Measurements from ENCODE around the gene TNNC1. TPM values are rescaled to one million over a fixed set of nuclear protein-coding genes. Genes with fewer than 3 reads are reported as not detected.

The TNNC1 gene
- total RNA-seq, 4 donors from 2014 or later = 1.2 to 7.1 (median 4.0) TPM; not detected in 1

DNA sequence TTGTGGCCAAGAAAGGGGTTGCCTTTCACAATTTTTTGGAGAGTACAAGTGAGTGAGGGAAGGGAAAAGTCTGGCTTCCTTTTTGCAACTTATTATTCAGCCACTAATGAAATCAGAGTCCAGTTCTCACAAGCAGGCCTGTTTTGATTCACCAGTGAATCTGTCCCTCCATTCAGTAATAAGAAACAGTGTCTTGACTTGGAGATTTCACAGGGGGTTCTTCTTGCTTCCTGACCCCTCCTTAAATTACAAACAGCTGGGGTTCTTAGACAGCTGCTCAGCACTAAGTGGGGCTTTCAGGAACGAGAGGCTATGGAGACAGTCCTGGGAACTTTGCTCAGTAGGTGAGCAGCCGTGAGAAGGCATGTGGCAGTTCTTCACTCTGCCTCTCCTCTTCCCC, 33.5 kb downstream of the TNNC1 start:
- TF ChIP-seq, protein P1, sequence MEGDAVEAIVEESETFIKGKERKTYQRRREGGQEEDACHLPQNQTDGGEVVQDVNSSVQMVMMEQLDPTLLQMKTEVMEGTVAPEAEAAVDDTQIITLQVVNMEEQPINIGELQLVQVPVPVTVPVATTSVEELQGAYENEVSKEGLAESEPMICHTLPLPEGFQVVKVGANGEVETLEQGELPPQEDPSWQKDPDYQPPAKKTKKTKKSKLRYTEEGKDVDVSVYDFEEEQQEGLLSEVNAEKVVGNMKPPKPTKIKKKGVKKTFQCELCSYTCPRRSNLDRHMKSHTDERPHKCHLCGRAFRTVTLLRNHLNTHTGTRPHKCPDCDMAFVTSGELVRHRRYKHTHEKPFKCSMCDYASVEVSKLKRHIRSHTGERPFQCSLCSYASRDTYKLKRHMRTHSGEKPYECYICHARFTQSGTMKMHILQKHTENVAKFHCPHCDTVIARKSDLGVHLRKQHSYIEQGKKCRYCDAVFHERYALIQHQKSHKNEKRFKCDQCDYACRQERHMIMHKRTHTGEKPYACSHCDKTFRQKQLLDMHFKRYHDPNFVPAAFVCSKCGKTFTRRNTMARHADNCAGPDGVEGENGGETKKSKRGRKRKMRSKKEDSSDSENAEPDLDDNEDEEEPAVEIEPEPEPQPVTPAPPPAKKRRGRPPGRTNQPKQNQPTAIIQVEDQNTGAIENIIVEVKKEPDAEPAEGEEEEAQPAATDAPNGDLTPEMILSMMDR (IDR thresholded peaks at IDR 0.05) = no peak
- TF ChIP-seq POLR2A (IDR thresholded peaks at IDR 0.05; ENCODE audit: low read depth) = no peak
- no peak for TF ChIP-seq EP300 (IDR thresholded peaks at IDR 0.05)
- TF ChIP-seq POLR2AphosphoS5 (IDR thresholded peaks at IDR 0.05) = no peak
- intact Hi-C loops (cut with DNase I) = no loop called here
- no peak overlapping the region for H3K4me3 ChIP-seq
- peaks cover 0 to 23% (median 11%) of the 10 kb centered on the region in 4 donors for H3K36me3 ChIP-seq
- peaks cover 0 to 13% (median 8%) of the 10 kb centered on the region in 4 donors for H3K4me1 ChIP-seq
- 71% methylated on average over 2 of the region's 2 CpGs for WGBS
- H3K27me3 ChIP-seq = no peaks in the 10 kb centered on the region
- no peaks in the 10 kb centered on the region for H3K9me3 ChIP-seq
- H3K27ac ChIP-seq (replicated peaks in 1 of 4) = no peak overlapping the region
- DNase-seq (ENCODE audit: extremely low spot score) = no peak

DNA sequence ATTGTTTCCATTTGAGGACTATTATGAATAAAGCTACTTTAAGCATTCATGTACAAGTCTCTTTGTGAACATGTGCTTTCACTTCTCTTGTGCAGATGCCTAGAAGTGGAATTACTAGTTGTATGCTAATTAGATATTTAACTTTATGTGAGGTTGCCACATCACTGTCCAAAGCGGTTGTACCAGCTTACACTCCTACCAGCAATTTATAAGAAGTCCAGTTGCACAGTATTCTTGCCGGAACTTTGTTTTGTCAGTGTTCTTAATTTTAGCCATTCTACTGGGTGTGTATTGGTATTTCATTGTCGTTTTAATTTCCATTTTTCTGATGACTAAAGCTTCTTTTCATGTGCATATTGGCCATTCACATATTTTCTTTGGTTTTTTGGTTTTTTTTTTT, 38.0 kb downstream of the TNNC1 start:
- TF ChIP-seq, protein P1 (IDR thresholded peaks at IDR 0.05) = no peak
- TF ChIP-seq EP300 (IDR thresholded peaks at IDR 0.05) (no peak), POLR2A (IDR thresholded peaks at IDR 0.05; ENCODE audit: low read depth) (no peak), POLR2AphosphoS5 (IDR thresholded peaks at IDR 0.05) (no peak)
- Histone ChIP-seq H3K4me1 (peaks cover 19 to 34% (median 27%) of the 10 kb centered on the region in 4 donors), H3K27me3 (no peaks in the 10 kb centered on the region), H3K36me3 (peaks cover 0 to 10% (median 8%) of the 10 kb centered on the region in 4 donors), H3K27ac (replicated peaks in 1 of 4) (no peak overlapping the region), H3K9me3 (no peaks in the 10 kb centered on the region), H3K4me3 (no peak overlapping the region)
- no peak for DNase-seq (ENCODE audit: extremely low spot score)
- WGBS = 85% methylated on average over 3 of the region's 3 CpGs
- intact Hi-C loops (cut with DNase I) = no loop called here

DNA sequence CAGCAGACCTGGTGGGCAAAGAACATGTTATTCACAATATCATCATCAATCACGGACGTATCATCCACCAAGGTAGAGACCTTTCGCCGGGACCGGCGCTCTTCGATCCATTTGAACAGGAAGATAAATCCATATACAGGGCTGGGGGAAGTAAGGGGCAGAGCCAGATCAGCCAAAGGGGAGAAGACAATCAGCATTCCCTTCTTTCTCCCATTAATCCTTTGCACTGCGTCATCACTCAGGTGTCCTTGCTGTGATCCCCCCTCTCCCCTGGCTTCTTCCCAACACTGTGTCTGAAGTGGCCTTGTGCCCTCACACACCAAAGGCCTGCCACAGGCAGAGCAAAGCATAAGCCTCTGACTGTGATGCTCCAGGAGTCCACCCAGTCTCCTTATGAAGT, 45.4 kb downstream of the TNNC1 start:
- H3K4me1 ChIP-seq = peaks cover 33 to 65% (median 52%) of the 10 kb centered on the region in 4 donors
- no peaks in the 10 kb centered on the region for H3K9me3 ChIP-seq
- 95% methylated on average over 7 of the region's 8 CpGs for WGBS
- peaks cover 22 to 51% (median 49%) of the 10 kb centered on the region in 4 donors for H3K36me3 ChIP-seq
- no peak for DNase-seq (ENCODE audit: extremely low spot score)
- TF ChIP-seq POLR2AphosphoS5 (IDR thresholded peaks at IDR 0.05) (no peak), POLR2A (IDR thresholded peaks at IDR 0.05; ENCODE audit: low read depth) (no peak), EP300 (IDR thresholded peaks at IDR 0.05) (no peak)
- TF ChIP-seq, protein P1 (IDR thresholded peaks at IDR 0.05) = no peak
- H3K27ac ChIP-seq (replicated peaks in 1 of 4) = no peak overlapping the region
- H3K4me3 ChIP-seq = peak overlapping the region; percentile 89 to 98 (median 92)
- no peaks in the 10 kb centered on the region for H3K27me3 ChIP-seq
- intact Hi-C loops (cut with DNase I) = no loop called here

DNA sequence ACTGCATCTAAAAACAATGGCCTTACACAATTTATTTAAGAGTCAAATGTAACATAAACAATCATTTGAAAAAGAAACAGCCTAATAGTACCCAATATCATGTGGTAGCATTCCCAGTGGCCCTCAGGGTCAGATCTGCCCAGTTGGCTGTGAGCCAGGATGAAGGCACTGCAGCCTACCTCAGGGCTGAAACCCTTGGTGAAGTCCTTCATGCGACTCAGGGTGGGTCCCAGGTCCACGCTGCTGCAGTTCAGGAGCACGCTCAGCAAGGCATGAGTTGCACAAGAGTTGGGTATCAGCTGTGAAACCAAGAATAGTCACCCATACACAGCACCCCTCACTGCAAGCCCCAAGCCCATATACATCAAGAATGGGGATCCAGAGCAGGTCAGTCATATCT, 46.1 kb downstream of the TNNC1 start:
- WGBS = 97% methylated on average over 3 of the region's 3 CpGs
- no peak for TF ChIP-seq POLR2A (IDR thresholded peaks at IDR 0.05; ENCODE audit: low read depth)
- TF ChIP-seq, protein P1 (IDR thresholded peaks at IDR 0.05) = no peak
- no peak for TF ChIP-seq EP300 (IDR thresholded peaks at IDR 0.05)
- TF ChIP-seq POLR2AphosphoS5 (IDR thresholded peaks at IDR 0.05) = no peak
- no peaks in the 10 kb centered on the region for H3K27me3 ChIP-seq
- no peak for DNase-seq (ENCODE audit: extremely low spot score)
- no peaks in the 10 kb centered on the region for H3K9me3 ChIP-seq
- H3K4me3 ChIP-seq = no peak overlapping the region
- H3K27ac ChIP-seq (replicated peaks in 1 of 4) = no peak overlapping the region
- peaks cover 32 to 58% (median 47%) of the 10 kb centered on the region in 4 donors for H3K4me1 ChIP-seq
- peaks cover 29 to 58% (median 55%) of the 10 kb centered on the region in 4 donors for H3K36me3 ChIP-seq
- intact Hi-C loops (cut with DNase I) = no loop called here
